Smooth muscle cell (in vitro differentiated cells): ENCODE data around the gene ZNF837. TPM values are rescaled to one million over a fixed set of nuclear protein-coding genes. Genes with fewer than 3 reads are reported as not detected.
"Not testable (repeated sequence)": the region's sequence is repeated elsewhere in the genome, so short reads cannot be mapped to it uniquely, and the experiment has no call there.

Experiments
- DNase-seq: peaks from one replicate; lab custom pipeline; 2025; ENCODE audit not compliant: unreplicated experiment; lab: John Stamatoyannopoulos, UW
- H2AFZ ChIP-seq: fragments of 200-600 bp; sonication (generic); 2 replicates; pipeline ENCODE4 v1.6.0; 2016; ENCODE audit warnings: antibody characterized with exemption, low read depth, mild to moderate bottlenecking
- H3F3A ChIP-seq: fragments of 200-600 bp; sonication (generic); 2 replicates; pipeline ENCODE4 v1.6.0; 2017; ENCODE audit warnings: antibody characterized with exemption, low read depth
- H3K27ac ChIP-seq: fragments of 200-600 bp; sonication (generic); 2 replicates; pipeline ENCODE4 v1.5.1; 2016; ENCODE audit warnings: low read depth, mild to moderate bottlenecking
- H3K27me3 ChIP-seq: fragments of 200-600 bp; sonication (generic); 2 replicates; pipeline ENCODE4 v1.6.1; 2016; ENCODE audit warnings: low read depth, mild to moderate bottlenecking
- H3K36me3 ChIP-seq: fragments of 200-600 bp; sonication (generic); 2 replicates; pipeline ENCODE4 v1.5.1; 2016; ENCODE audit warnings: low read depth
- H3K4me1 ChIP-seq: fragments of 200-600 bp; sonication (generic); 2 replicates; pipeline ENCODE4 v1.5.1; 2016; ENCODE audit warnings: low read depth
- H3K4me2 ChIP-seq: fragments of 200-600 bp; sonication (generic); 2 replicates; pipeline ENCODE4 v1.6.0; 2016; ENCODE audit warnings: mild to moderate bottlenecking
- H3K4me3 ChIP-seq: fragments of 200-600 bp; sonication (generic); 2 replicates; pipeline ENCODE4 v1.5.1; 2016; ENCODE audit warnings: mild to moderate bottlenecking
- H3K79me2 ChIP-seq: fragments of 200-600 bp; sonication (generic); 2 replicates; pipeline ENCODE4 v1.6.0; 2016; ENCODE audit warnings: low read depth, mild to moderate bottlenecking
- H3K9ac ChIP-seq: fragments of 200-600 bp; sonication (generic); 2 replicates; pipeline ENCODE4 v1.6.0; 2016; ENCODE audit warnings: low read depth
- H3K9me3 ChIP-seq: fragments of 200-600 bp; sonication (generic); replicated peaks from 2 replicates; pipeline ENCODE4 v1.5.1; 2016; ENCODE audit warnings: low read depth
- H4K20me1 ChIP-seq: fragments of 200-600 bp; sonication (generic); 2 replicates; pipeline ENCODE4 v1.6.0; 2016; ENCODE audit warnings: low read depth
- WGBS: methylation state at CpG from one replicate; pipeline ENCODE4 v1.1.7; 2016; ENCODE audit warnings: low lambda C conversion rate; 5-methylcytosine and 5-hydroxymethylcytosine counted together
- polyA plus RNA-seq: library from polyadenylated mRNA; unstranded; fragments of >200 nt; fragmentation: Nextera tagmentation; extraction: Ambion mirVana; gene quantifications from 2 replicates; pipeline ENCODE4 v1.2.1, GENCODE V29; 2016
- total RNA-seq: library from RNA; depleted of rRNA; stranded (reverse); fragments of >200 nt; gene quantifications from 2 replicates; pipeline ENCODE4 v1.2.3, GENCODE V29; 2014
- TF ChIP-seq, protein P1 (sequence below): fragments of 200-600 bp; sonication (generic); IDR thresholded peaks from 2 replicates; pipeline ENCODE4 v1.5.1; 2017; ENCODE audit warnings: borderline replicate concordance, mild to moderate bottlenecking, antibody characterized with exemption; ENCODE audit not compliant: insufficient read depth, poor library complexity, severe bottlenecking

The ZNF837 gene
- total and polyA plus RNA-seq, 2 experiments from 2014 or later: 4.4 to 8.4 TPM

DNA sequence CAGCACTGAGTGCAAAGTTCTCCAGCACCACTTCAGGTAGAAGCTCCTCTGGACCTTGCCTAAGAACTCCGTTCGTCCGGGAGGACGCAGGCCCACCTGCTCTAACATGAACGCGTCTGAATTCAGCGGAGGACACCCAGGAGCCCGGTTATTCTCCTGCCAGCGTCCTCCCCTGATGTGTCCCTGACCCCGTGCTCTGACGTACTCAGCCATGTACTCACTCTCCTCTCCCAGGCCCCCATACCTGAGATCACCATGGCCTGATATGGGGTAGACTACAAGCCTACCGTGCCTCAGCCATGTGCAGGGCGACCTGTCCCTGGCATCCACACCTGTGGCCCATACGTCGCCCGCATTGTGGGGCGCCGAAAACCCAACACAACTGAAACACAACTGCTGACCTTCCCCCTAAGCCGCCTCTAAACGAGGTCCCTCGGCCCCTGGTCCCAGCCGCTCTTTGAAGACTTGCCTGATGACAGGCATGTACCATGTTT, 26.9 kb upstream of the ZNF837 start:
- no peak for DNase-seq
- H3K36me3 ChIP-seq: no peaks in the 10 kb centered on the region
- H3K27me3 ChIP-seq: no peaks in the 10 kb centered on the region
- no peaks in the 10 kb centered on the region for H3K4me1 ChIP-seq
- peak overlapping the region; percentile 85 for H3K27ac ChIP-seq
- no peaks in the 10 kb centered on the region for H4K20me1 ChIP-seq
- TF ChIP-seq, protein P1, sequence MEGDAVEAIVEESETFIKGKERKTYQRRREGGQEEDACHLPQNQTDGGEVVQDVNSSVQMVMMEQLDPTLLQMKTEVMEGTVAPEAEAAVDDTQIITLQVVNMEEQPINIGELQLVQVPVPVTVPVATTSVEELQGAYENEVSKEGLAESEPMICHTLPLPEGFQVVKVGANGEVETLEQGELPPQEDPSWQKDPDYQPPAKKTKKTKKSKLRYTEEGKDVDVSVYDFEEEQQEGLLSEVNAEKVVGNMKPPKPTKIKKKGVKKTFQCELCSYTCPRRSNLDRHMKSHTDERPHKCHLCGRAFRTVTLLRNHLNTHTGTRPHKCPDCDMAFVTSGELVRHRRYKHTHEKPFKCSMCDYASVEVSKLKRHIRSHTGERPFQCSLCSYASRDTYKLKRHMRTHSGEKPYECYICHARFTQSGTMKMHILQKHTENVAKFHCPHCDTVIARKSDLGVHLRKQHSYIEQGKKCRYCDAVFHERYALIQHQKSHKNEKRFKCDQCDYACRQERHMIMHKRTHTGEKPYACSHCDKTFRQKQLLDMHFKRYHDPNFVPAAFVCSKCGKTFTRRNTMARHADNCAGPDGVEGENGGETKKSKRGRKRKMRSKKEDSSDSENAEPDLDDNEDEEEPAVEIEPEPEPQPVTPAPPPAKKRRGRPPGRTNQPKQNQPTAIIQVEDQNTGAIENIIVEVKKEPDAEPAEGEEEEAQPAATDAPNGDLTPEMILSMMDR: no peak
- no peaks in the 10 kb centered on the region for H3K9me3 ChIP-seq
- H3K4me3 ChIP-seq: peak overlapping the region; percentile 88
- no peaks in the 10 kb centered on the region for H3F3A ChIP-seq
- 16% methylated on average over 22 of the region's 22 CpGs for WGBS
- peak overlapping the region; percentile 91 for H3K9ac ChIP-seq
- peak overlapping the region; percentile 71 for H2AFZ ChIP-seq
- H3K4me2 ChIP-seq: peak overlapping the region; percentile 96
- peaks cover 21% of the 10 kb centered on the region for H3K79me2 ChIP-seq

DNA sequence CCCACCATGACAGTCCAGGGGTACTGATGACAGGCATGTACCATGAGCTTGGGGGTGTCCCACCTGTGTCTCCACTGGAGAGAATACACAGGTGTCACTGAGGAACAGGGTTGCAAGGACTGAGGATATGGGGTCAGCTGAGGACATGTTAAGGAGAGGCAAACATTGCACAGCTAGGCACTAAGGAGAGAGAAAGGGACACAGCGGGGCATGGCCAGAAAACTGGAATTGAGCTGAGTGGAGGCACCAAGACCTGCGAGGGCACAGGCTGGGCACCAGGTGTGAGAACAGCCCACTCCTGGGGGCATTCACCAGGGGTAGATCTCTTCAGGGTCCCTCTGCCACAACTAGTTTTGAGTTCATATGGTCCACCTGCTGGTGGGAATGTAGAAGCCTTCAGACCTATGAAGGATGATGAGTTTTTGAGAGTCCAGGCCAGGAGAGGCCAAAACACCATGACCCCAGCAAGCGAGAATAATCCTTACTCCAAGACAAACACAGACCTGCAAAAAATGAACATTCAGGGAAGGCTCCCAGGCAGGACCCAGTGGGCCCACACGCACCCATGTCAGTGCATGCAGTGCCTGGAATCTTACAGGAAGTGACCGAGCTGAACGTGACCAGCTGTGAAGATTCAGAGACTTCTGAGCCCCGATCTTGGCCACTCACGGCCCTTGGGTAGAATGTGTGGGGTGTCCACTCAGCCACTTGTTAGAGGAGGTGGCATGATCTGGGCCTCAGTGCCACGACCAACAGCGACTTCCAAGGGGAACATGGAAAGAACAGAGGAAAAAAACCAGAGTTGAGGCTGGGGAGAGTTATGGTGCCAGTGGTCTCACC, 26.2 kb upstream of the ZNF837 start:
- no peaks in the 10 kb centered on the region for H3F3A ChIP-seq
- peak overlapping the region; percentile 85 for H3K27ac ChIP-seq
- peaks cover 4% of the 10 kb centered on the region for H3K4me1 ChIP-seq
- H3K9me3 ChIP-seq: no peaks in the 10 kb centered on the region
- H3K36me3 ChIP-seq: no peaks in the 10 kb centered on the region
- no peaks in the 10 kb centered on the region for H4K20me1 ChIP-seq
- WGBS: 81% methylated on average over 10 of the region's 10 CpGs
- H3K27me3 ChIP-seq: no peaks in the 10 kb centered on the region
- H2AFZ ChIP-seq: no peak overlapping the region
- TF ChIP-seq, protein P1: peak; percentile 50
- no peak for DNase-seq
- peak overlapping the region; percentile 88 for H3K4me3 ChIP-seq
- peak overlapping the region; percentile 91 for H3K9ac ChIP-seq
- peak overlapping the region; percentile 96 for H3K4me2 ChIP-seq
- H3K79me2 ChIP-seq: peaks cover 21% of the 10 kb centered on the region

DNA sequence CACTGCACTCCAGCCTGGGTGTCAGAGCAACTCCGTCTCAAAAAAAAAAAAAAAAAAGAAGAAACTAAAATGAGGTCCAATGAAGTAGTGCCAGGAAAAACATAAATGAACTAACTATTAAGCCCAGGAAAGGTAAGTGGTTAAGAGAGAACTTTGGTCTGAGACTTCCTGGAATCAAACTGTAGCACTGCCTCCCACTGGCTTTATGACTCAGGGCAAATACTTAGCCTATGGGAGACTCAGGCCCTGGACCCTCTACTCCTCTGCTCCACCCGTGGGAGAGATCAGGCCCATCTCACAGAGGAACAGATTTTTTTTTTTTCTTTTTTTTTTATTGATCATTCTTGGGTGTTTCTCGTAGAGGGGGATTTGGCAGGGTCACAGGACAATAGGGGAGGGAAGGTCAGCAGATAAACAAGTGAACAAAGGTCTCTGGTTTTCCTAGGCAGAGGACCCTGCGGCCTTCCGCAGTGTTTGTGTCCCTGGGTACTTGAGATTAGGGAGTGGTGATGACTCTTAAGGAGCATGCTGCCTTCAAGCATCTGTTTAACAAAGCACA, 23.2 kb upstream of the ZNF837 start:
- not testable (repeated sequence) for H3F3A ChIP-seq, H3K27ac ChIP-seq, H2AFZ ChIP-seq, H3K4me2 ChIP-seq, H3K4me3 ChIP-seq, H3K36me3 ChIP-seq, H4K20me1 ChIP-seq, H3K27me3 ChIP-seq, H3K9me3 ChIP-seq, DNase-seq, H3K79me2 ChIP-seq, H3K9ac ChIP-seq
- peaks cover 13% of the 10 kb centered on the region for H3K4me1 ChIP-seq
- WGBS: 80% methylated on average over 5 of the region's 5 CpGs

DNA sequence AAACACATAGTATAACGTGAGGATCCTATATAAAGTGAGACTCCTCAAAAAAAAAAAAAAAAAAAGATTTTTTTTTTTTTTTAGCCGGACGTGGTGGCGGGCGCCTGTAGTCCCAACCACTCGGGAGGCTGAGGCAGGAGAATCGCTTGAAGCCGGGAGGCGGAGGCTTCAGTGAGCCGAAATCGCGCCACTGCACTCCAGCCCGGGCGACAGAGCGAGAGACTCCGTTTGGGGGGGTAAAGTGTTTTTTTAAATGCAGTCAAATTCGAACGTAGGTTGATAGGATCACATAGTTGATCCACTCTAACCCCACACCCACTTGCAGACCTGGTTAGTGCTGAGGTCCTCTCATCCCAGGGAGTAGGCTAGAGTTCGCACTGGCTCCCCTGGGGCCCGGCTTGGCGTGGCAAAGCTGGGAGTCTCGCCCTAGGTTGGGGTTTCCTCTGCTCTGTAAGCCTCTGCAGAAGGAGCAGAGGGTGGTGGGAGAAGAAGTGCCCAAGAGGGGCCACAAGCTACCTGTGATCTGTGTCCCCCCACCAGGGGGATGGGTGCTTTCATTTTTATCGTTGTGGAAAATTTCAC, 21.1 kb upstream of the ZNF837 start:
- Histone ChIP-seq H2AFZ (no peak overlapping the region), H3K4me2 (peak overlapping the region; percentile 94), H3K27me3 (no peaks in the 10 kb centered on the region), H3K9me3 (no peaks in the 10 kb centered on the region), H3K4me1 (peaks cover 13% of the 10 kb centered on the region), H3F3A (no peaks in the 10 kb centered on the region), H3K36me3 (no peaks in the 10 kb centered on the region), H3K27ac (peak overlapping the region; percentile 72), H4K20me1 (no peaks in the 10 kb centered on the region), H3K4me3 (peak overlapping the region; percentile 64), H3K79me2 (peaks cover 6% of the 10 kb centered on the region), H3K9ac (peak overlapping the region; percentile 75)
- TF ChIP-seq, protein P1: no peak
- DNase-seq: no peak
- WGBS: 20% methylated on average over 23 of the region's 23 CpGs
